Vagina (tissue), 2 donors: ENCODE measurements around the gene PLD6. TPM values are rescaled to one million over a fixed set of nuclear protein-coding genes. Genes with fewer than 3 reads are reported as not detected.
"Not testable (repeated sequence)": the region's sequence is repeated elsewhere in the genome, so short reads cannot be mapped to it uniquely, and the experiment has no call there.

Experiments used
- DNase-seq, 2 donors: peaks; one replicate each; pipeline ENCODE4 v3.0.0-alpha.2; 2017; ENCODE audit errors: extremely low spot score in 2 of 2
- H3K27ac ChIP-seq: fragments of 200-600 bp; sonication (generic); one replicate; pipeline ENCODE4 v1.5.1; 2019
- H3K27me3 ChIP-seq: fragments of 200-600 bp; sonication (generic); one replicate; pipeline ENCODE4 v1.5.1; 2019
- H3K36me3 ChIP-seq, 2 donors: fragments of 200-600 bp; sonication (generic); one replicate each; pipeline ENCODE4 v1.5.1; 2017 to 2019
- H3K4me1 ChIP-seq: fragments of 200-600 bp; sonication (generic); one replicate; pipeline ENCODE4 v1.5.1; 2019
- H3K4me3 ChIP-seq, 2 donors: fragments of 200-600 bp; sonication (generic); 1 replicate in 1 of 2; 2 replicates in 1 of 2; pipeline ENCODE4 v1.5.1; 2016 to 2019
- H3K9me3 ChIP-seq: fragments of 200-600 bp; sonication (generic); one replicate; pipeline ENCODE4 v1.5.1; 2019
- CTCF ChIP-seq, 3 experiments: fragments of 450-650 bp in 2 of 3; fragments of 200-600 bp in 1 of 3; sonication (generic) in 1 of 3; IDR thresholded peaks; one replicate each; pipeline ENCODE4 v1.5.1; 2017 to 2019; ENCODE audit warnings: antibody characterized with exemption in 3 of 3, mild to moderate bottlenecking in 2 of 3, moderate library complexity in 2 of 3
- POLR2A ChIP-seq, 2 donors: fragments of 450-650 bp; IDR thresholded peaks; one replicate each; pipeline ENCODE4 v1.6.1; 2017; ENCODE audit warnings: antibody characterized with exemption in 2 of 2, mild to moderate bottlenecking in 2 of 2, moderate library complexity in 2 of 2
- POLR2AphosphoS5 ChIP-seq, 2 donors: sonication (generic); formaldehyde crosslinking; IDR thresholded peaks; one replicate each; pipeline ENCODE4 v1.9.0; 2017; ENCODE audit warnings: antibody characterized with exemption in 2 of 2, mild to moderate bottlenecking in 2 of 2, low read depth in 1 of 2; ENCODE audit not compliant: insufficient read depth in 1 of 2
- intact Hi-C: fragments of 100-400 bp; cut with DNase I; formaldehyde crosslinking; loops from one replicate; pipeline ENCODE4 v1.15.1; 2023
- total RNA-seq: library from RNA; depleted of rRNA; stranded (reverse); fragments of >200 nt; gene quantifications from one replicate; pipeline ENCODE4 v1.2.3, GENCODE V29; 2016

PLD6 gene
- total RNA-seq, 1 donor from 2014 or later = 0.74 TPM

GRCh38 chr17:17196776-17197175 is 9.4 kb downstream of the PLD6 start:
- no peaks in the 10 kb centered on the region for H3K36me3 ChIP-seq
- H3K27me3 ChIP-seq = no peaks in the 10 kb centered on the region
- no peaks in the 10 kb centered on the region for H3K9me3 ChIP-seq
- intact Hi-C loops = no loop called here
- no peak for DNase-seq
- H3K4me1 ChIP-seq = peaks cover 23% of the 10 kb centered on the region
- H3K4me3 ChIP-seq = no peak overlapping the region
- no peak for TF ChIP-seq POLR2A (IDR thresholded peaks at IDR 0.05)
- TF ChIP-seq CTCF (IDR thresholded peaks at IDR 0.05) = no peak
- no peak for TF ChIP-seq POLR2AphosphoS5 (IDR thresholded peaks at IDR 0.05; ENCODE audit: insufficient read depth in 1 of 2, low read depth in 1 of 2)
- H3K27ac ChIP-seq = no peak overlapping the region

- intact Hi-C loops, H3K27me3 ChIP-seq, H3K36me3 ChIP-seq, H3K27ac ChIP-seq, H3K4me3 ChIP-seq, DNase-seq, H3K9me3 ChIP-seq: not testable (repeated sequence)
- H3K4me1 ChIP-seq = peaks cover 23% of the 10 kb centered on the region
Measured at GRCh38 chr17:17195466-17195865, 10.7 kb downstream of the PLD6 start.

- H3K36me3 ChIP-seq = peaks cover 0 to 14% of the 10 kb centered on the region in 2 donors
- no peaks in the 10 kb centered on the region for H3K9me3 ChIP-seq
- peak overlapping the region; percentile 74 for H3K27ac ChIP-seq
- H3K27me3 ChIP-seq = no peaks in the 10 kb centered on the region
- no peak overlapping the region for H3K4me3 ChIP-seq
- TF ChIP-seq POLR2AphosphoS5 (IDR thresholded peaks at IDR 0.05; ENCODE audit: insufficient read depth in 1 of 2, low read depth in 1 of 2) (no peak), CTCF (IDR thresholded peaks at IDR 0.05) (no peak), POLR2A (IDR thresholded peaks at IDR 0.05) (no peak)
- H3K4me1 ChIP-seq = peaks cover 25% of the 10 kb centered on the region
- DNase-seq = no peak
- intact Hi-C loops = no loop called here
Measured at GRCh38 chr17:17191961-17192381, 14.2 kb downstream of the PLD6 start.

DNA sequence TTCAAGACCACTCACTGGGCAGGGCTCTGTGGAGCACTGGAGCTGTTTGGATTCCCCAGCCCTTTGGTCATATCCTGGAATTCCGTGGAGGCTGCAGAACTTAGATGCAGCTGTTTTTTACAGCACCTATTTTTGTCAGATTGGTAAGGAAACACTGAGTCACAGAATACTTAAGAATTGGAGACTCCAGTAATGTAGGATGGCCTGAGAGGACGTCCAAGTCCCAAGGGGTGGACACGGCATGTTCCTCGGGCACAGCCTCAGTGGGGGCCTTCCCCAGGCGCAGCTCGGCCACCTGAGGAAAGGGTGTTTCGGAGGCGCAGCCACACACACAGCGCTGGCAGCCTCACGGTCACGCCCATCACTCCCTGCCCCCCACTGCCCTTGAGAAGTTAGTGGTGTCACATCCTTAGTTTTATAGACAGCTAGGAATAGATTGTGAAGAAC is 14.8 kb downstream of the PLD6 start:
- Histone ChIP-seq H3K36me3 (peaks cover 0 to 14% of the 10 kb centered on the region in 2 donors), H3K4me1 (peaks cover 31% of the 10 kb centered on the region), H3K4me3 (no peak overlapping the region), H3K9me3 (no peaks in the 10 kb centered on the region), H3K27me3 (no peaks in the 10 kb centered on the region), H3K27ac (peak overlapping the region; percentile 74)
- TF ChIP-seq CTCF (IDR thresholded peaks at IDR 0.05) (no peak), POLR2AphosphoS5 (IDR thresholded peaks at IDR 0.05; ENCODE audit: insufficient read depth in 1 of 2, low read depth in 1 of 2) (peak; percentile 54 to 91)
- intact Hi-C loops = no loop called here
- no peak for DNase-seq

DNA sequence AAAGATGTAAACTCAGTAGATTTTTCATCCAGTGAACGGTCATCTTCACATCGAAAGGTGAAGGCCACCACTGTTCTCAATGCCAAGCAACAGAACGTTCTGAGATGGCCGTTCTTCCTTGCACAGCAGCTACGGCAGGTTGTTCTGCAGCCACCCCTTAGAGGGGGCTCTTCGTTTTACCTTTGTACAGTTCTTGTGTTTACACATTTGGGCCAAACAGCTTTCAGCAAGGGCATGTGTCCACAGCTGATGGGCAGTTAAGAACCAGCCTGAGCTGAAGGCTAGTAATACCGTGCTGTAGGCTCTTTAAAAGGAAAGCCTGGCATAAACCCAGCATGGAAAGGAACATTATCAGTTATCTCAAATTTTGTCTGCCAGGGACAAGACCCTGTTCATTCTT is 15.9 kb downstream of the PLD6 start:
- Histone ChIP-seq H3K9me3 (no peaks in the 10 kb centered on the region), H3K4me1 (peaks cover 34% of the 10 kb centered on the region), H3K4me3 (no peak overlapping the region), H3K27ac (peak overlapping the region; percentile 74), H3K27me3 (no peaks in the 10 kb centered on the region), H3K36me3 (peaks cover 0 to 14% of the 10 kb centered on the region in 2 donors)
- TF ChIP-seq POLR2AphosphoS5 (IDR thresholded peaks at IDR 0.05; ENCODE audit: insufficient read depth in 1 of 2, low read depth in 1 of 2) (no peak), POLR2A (IDR thresholded peaks at IDR 0.05) (no peak), CTCF (IDR thresholded peaks at IDR 0.05) (no peak)
- DNase-seq = no peak
- intact Hi-C loops = no loop called here
